ENCODE results near the gene PLAAT2. TPM values are rescaled to one million over a fixed set of nuclear protein-coding genes. Genes with fewer than 3 reads are reported as not detected.

PLAAT2 gene
- total RNA-seq, 1 experiment from 2014 or later, result not detected

DNA sequence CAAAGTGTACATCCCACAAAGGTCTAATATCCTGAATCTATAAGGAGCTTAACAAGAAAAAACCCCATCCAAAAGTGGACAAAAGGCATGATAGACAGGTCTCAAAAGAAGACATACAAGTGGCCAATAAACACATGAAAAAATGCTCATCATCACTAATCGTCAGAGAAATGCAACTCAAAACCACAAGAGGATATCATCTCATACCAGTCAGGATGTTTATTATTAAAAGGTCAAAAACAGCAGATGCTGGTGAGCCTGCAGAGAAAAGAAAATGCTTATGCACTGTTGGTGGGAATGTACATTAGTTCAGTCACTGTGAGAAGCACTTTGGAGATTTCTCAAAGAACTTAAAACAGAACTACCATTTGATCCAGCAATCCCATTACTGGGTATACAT is 44.6 kb downstream of the PLAAT2 start:
- H3K36me3 ChIP-seq (ENCODE audit: insufficient read depth, low read length, poor library complexity, severe bottlenecking), result no peaks in the 10 kb centered on the region
- no peaks in the 10 kb centered on the region for H3K9me3 ChIP-seq (ENCODE audit: low read depth, low read length, poor library complexity, severe bottlenecking)
- no peak overlapping the region for H3K27ac ChIP-seq (ENCODE audit: low read depth, low read length, poor library complexity, severe bottlenecking)
- TF ChIP-seq EZH2 (IDR thresholded peaks at IDR 0.05; ENCODE audit: borderline replicate concordance, low read depth, low read length, poor library complexity, severe bottlenecking), result no peak
- TF ChIP-seq, protein P1, sequence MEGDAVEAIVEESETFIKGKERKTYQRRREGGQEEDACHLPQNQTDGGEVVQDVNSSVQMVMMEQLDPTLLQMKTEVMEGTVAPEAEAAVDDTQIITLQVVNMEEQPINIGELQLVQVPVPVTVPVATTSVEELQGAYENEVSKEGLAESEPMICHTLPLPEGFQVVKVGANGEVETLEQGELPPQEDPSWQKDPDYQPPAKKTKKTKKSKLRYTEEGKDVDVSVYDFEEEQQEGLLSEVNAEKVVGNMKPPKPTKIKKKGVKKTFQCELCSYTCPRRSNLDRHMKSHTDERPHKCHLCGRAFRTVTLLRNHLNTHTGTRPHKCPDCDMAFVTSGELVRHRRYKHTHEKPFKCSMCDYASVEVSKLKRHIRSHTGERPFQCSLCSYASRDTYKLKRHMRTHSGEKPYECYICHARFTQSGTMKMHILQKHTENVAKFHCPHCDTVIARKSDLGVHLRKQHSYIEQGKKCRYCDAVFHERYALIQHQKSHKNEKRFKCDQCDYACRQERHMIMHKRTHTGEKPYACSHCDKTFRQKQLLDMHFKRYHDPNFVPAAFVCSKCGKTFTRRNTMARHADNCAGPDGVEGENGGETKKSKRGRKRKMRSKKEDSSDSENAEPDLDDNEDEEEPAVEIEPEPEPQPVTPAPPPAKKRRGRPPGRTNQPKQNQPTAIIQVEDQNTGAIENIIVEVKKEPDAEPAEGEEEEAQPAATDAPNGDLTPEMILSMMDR (conservative IDR thresholded peaks at IDR 0.05; ENCODE audit: low read depth, low read length), result no peak
- intact Hi-C loops (cut with micrococcal nuclease; ENCODE audit: unreplicated experiment), result no loop called here
- no peak overlapping the region for H3K4me3 ChIP-seq (ENCODE audit: low read depth, low read length, poor library complexity, severe bottlenecking)
- DNase-seq (ENCODE audit: low spot score), result no peak
- CTCF ChIA-PET, result interaction anchor here (0.6 to 0.7 kb wide), 2 partner anchors 502 to 618 kb away, joined by 3 to 6 read pairs; no protein-coding TSS in a partner anchor
- no peaks in the 10 kb centered on the region for H3K4me1 ChIP-seq (ENCODE audit: insufficient read depth, low read length, poor library complexity, severe bottlenecking)
- POLR2A ChIA-PET (ENCODE audit: low non-redundant PET), result no interaction called here
- H3K27me3 ChIP-seq (replicated peaks; ENCODE audit: insufficient read depth, low read depth, low read length, poor library complexity), result no peaks in the 10 kb centered on the region
- BruUV-seq (replicated peaks), result no TSS peak

DNA sequence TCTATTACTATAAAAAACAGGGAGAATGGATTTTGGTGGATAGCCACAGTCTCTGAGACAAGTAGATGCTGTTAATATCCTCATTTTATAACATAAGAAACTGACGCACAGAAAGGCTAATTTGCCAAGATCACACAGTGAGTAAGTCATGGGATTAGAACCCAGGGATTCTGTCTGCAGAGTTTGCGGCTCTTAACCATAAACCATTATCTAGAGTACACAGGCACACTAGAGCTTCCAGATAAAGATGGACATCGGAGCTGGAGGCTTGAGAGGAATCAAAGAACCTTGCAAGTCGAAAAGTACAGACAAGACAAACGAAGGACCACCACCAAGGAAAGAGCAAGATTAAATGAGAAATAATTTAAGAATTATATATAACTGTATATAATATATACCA is 46.0 kb downstream of the PLAAT2 start:
- Histone ChIP-seq H3K36me3 (ENCODE audit: insufficient read depth, low read length, poor library complexity, severe bottlenecking) (no peaks in the 10 kb centered on the region), H3K27ac (ENCODE audit: low read depth, low read length, poor library complexity, severe bottlenecking) (no peak overlapping the region), H3K4me3 (ENCODE audit: low read depth, low read length, poor library complexity, severe bottlenecking) (no peak overlapping the region), H3K27me3 (replicated peaks; ENCODE audit: insufficient read depth, low read depth, low read length, poor library complexity) (no peaks in the 10 kb centered on the region), H3K4me1 (ENCODE audit: insufficient read depth, low read length, poor library complexity, severe bottlenecking) (no peaks in the 10 kb centered on the region), H3K9me3 (ENCODE audit: low read depth, low read length, poor library complexity, severe bottlenecking) (no peaks in the 10 kb centered on the region)
- BruUV-seq (replicated peaks), result no TSS peak
- no peak for TF ChIP-seq EZH2 (IDR thresholded peaks at IDR 0.05; ENCODE audit: borderline replicate concordance, low read depth, low read length, poor library complexity, severe bottlenecking)
- TF ChIP-seq, protein P1 (conservative IDR thresholded peaks at IDR 0.05; ENCODE audit: low read depth, low read length), result no peak
- intact Hi-C loops (cut with micrococcal nuclease; ENCODE audit: unreplicated experiment), result no loop called here
- ChIA-PET CTCF (no interaction called here), POLR2A (ENCODE audit: low non-redundant PET) (no interaction called here)
- DNase-seq (ENCODE audit: low spot score), result no peak

DNA sequence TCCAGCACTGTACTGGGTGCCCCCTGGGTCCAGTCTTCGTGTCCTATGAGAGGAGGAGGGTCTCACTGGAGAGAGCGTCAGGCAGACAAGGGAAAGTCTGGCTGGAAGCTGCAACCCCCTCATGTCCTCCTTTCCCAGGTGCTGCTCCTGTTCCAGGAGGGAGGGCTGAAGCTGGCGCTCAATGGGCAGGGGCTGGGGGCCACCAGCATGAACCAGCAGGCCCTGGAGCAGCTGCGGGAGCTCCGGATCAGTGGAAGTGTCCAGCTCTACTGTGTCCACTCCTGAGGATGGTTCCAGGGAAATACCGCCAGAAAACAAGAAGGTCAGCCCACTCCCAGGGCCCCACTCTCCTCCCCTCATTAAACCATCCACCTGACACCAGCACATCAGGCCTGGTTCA is 47.1 kb downstream of the PLAAT2 start:
- Histone ChIP-seq H3K27ac (ENCODE audit: low read depth, low read length, poor library complexity, severe bottlenecking) (no peak overlapping the region), H3K27me3 (replicated peaks; ENCODE audit: insufficient read depth, low read depth, low read length, poor library complexity) (no peaks in the 10 kb centered on the region), H3K36me3 (ENCODE audit: insufficient read depth, low read length, poor library complexity, severe bottlenecking) (no peaks in the 10 kb centered on the region), H3K4me3 (ENCODE audit: low read depth, low read length, poor library complexity, severe bottlenecking) (no peak overlapping the region), H3K9me3 (ENCODE audit: low read depth, low read length, poor library complexity, severe bottlenecking) (no peaks in the 10 kb centered on the region), H3K4me1 (ENCODE audit: insufficient read depth, low read length, poor library complexity, severe bottlenecking) (no peaks in the 10 kb centered on the region)
- intact Hi-C loops (cut with micrococcal nuclease; ENCODE audit: unreplicated experiment), result no loop called here
- ChIA-PET CTCF (no interaction called here), POLR2A (ENCODE audit: low non-redundant PET) (no interaction called here)
- DNase-seq (ENCODE audit: low spot score), result no peak
- no TSS peak for BruUV-seq (replicated peaks)
- TF ChIP-seq EZH2 (IDR thresholded peaks at IDR 0.05; ENCODE audit: borderline replicate concordance, low read depth, low read length, poor library complexity, severe bottlenecking), result no peak
- TF ChIP-seq, protein P1 (conservative IDR thresholded peaks at IDR 0.05; ENCODE audit: low read depth, low read length), result no peak
